ENCODE measurements around the gene SORBS1. TPM values are rescaled to one million over a fixed set of nuclear protein-coding genes. Genes with fewer than 3 reads are reported as not detected.

The SORBS1 gene
- total RNA-seq, 4 donors from 2014 or later = 23.3 to 359 (median 72.2) TPM

- Histone ChIP-seq H3K27me3 (no peaks in the 10 kb centered on the region), H3K36me3 (no peaks in the 10 kb centered on the region), H3K4me3 (no peak overlapping the region), H3K9me3 (no peaks in the 10 kb centered on the region), H3K27ac (peak overlapping the region in 3 of 4 donors; percentile 66 to 87 (median 67)), H3K4me1 (peaks cover 0 to 45% (median 10%) of the 10 kb centered on the region in 3 donors)
- intact Hi-C loops (cut with DNase I) = no loop called here
- 13 to 28% methylated on average over 1 of the region's 1 CpG for WGBS, 2 donors
- DNase-seq = no peak
- TF ChIP-seq CTCF (IDR thresholded peaks at IDR 0.05) (no peak), POLR2A (IDR thresholded peaks at IDR 0.05) (no peak)
Observed at GRCh38 chr10:95458871-95459270, 102.3 kb downstream of the SORBS1 start.

GRCh38 chr10:95458014-95458413, 103.2 kb downstream of the SORBS1 start:
- Histone ChIP-seq H3K36me3 (no peaks in the 10 kb centered on the region), H3K4me3 (no peak overlapping the region), H3K4me1 (peaks cover 0 to 38% (median 10%) of the 10 kb centered on the region in 3 donors), H3K9me3 (no peaks in the 10 kb centered on the region), H3K27ac (peak overlapping the region in 3 of 4 donors; percentile 1 to 87 (median 67)), H3K27me3 (no peaks in the 10 kb centered on the region)
- TF ChIP-seq CTCF (IDR thresholded peaks at IDR 0.05) = no peak
- no peak for TF ChIP-seq POLR2A (IDR thresholded peaks at IDR 0.05)
- DNase-seq = no peak
- intact Hi-C loops (cut with DNase I) = no loop called here
- WGBS, 2 donors = 75 to 84% methylated on average over 2 of the region's 2 CpGs

- Histone ChIP-seq H3K4me1 (peaks cover 0 to 38% (median 10%) of the 10 kb centered on the region in 3 donors), H3K4me3 (no peak overlapping the region), H3K36me3 (no peaks in the 10 kb centered on the region), H3K9me3 (no peaks in the 10 kb centered on the region), H3K27me3 (no peaks in the 10 kb centered on the region), H3K27ac (peak overlapping the region in 3 of 4 donors; percentile 59 to 87 (median 67))
- TF ChIP-seq POLR2A (IDR thresholded peaks at IDR 0.05) = no peak
- no peak for TF ChIP-seq CTCF (IDR thresholded peaks at IDR 0.05)
- intact Hi-C loops (cut with DNase I) = no loop called here
- 56 to 76% methylated on average over 5 of the region's 5 CpGs for WGBS, 2 donors
- no peak for DNase-seq
Observed at GRCh38 chr10:95457319-95457886, 103.8 kb downstream of the SORBS1 start.

- intact Hi-C loops (cut with DNase I) = no loop called here
- TF ChIP-seq POLR2A (IDR thresholded peaks at IDR 0.05) (no peak), CTCF (IDR thresholded peaks at IDR 0.05) (no peak)
- no peaks in the 10 kb centered on the region for H3K27me3 ChIP-seq
- no peaks in the 10 kb centered on the region for H3K9me3 ChIP-seq
- H3K27ac ChIP-seq = peak overlapping the region; percentile 15 to 87 (median 63)
- peaks cover 0 to 38% (median 15%) of the 10 kb centered on the region in 3 donors for H3K4me1 ChIP-seq
- 24 to 54% methylated on average over 2 of the region's 2 CpGs for WGBS, 2 donors
- no peak for DNase-seq
- H3K4me3 ChIP-seq = peak overlapping the region in 1 of 4 donors; percentile 0
- no peaks in the 10 kb centered on the region for H3K36me3 ChIP-seq
Observed at GRCh38 chr10:95456516-95456915, 104.7 kb downstream of the SORBS1 start.

- H3K27me3 ChIP-seq = no peaks in the 10 kb centered on the region
- TF ChIP-seq POLR2A (IDR thresholded peaks at IDR 0.05) (no peak), CTCF (IDR thresholded peaks at IDR 0.05) (no peak)
- WGBS, 2 donors = 66 to 72% methylated on average over 4 of the region's 4 CpGs
- H3K27ac ChIP-seq = peak overlapping the region in 3 of 4 donors; percentile 59 to 87 (median 67)
- DNase-seq = no peak
- intact Hi-C loops (cut with DNase I) = no loop called here
- no peaks in the 10 kb centered on the region for H3K36me3 ChIP-seq
- peaks cover 0 to 38% (median 15%) of the 10 kb centered on the region in 3 donors for H3K4me1 ChIP-seq
- no peak overlapping the region for H3K4me3 ChIP-seq
- no peaks in the 10 kb centered on the region for H3K9me3 ChIP-seq
Observed at GRCh38 chr10:95454940-95455339, 106.2 kb downstream of the SORBS1 start.
